Naive thymus-derived CD4-positive, alpha-beta T cell (primary cell): ENCODE measurements around the gene NDUFA8. TPM values are rescaled to one million over a fixed set of nuclear protein-coding genes. Genes with fewer than 3 reads are reported as not detected.

ENCODE experiments used
- ATAC-seq: fragments of 150-1000 bp; cut with Tn5 transposase; 2 replicates; pipeline ENCODE4 v1.10.0; 2021; ENCODE audit warnings: mild to moderate bottlenecking, moderate library complexity
- CTCF ChIA-PET: fragments of 350-600 bp; sonication (Branson Sonifier 250); formaldehyde crosslinking; loops from one replicate; lab custom pipeline; 2021; ENCODE audit warnings: antibody characterized with exemption; lab: Charles Lee
- POLR2A ChIA-PET: fragments of 350-600 bp; sonication (Branson Sonifier 250); formaldehyde crosslinking; loops from one replicate; lab custom pipeline; 2021; ENCODE audit warnings: antibody characterized with exemption, inconsistent platforms; lab: Charles Lee
- DNase-seq, 9 donors: peaks; one replicate each; pipeline versions ENCODE4 v3.0.0 to v3.0.0-alpha.2; 2020 to 2022; ENCODE audit warnings: mixed read lengths in 1 of 9
- H3K27ac ChIP-seq: one replicate; pipeline ENCODE4 v1.7.0; 2013; ENCODE audit warnings: mild to moderate bottlenecking, low read depth, low read length, moderate library complexity
- H3K27me3 ChIP-seq, 2 donors: one replicate each; pipeline ENCODE4 v1.7.0; 2013; ENCODE audit warnings: low read length in 2 of 2, mild to moderate bottlenecking in 2 of 2, moderate library complexity in 2 of 2; ENCODE audit not compliant: control insufficient read depth in 2 of 2, insufficient read depth in 2 of 2
- H3K36me3 ChIP-seq, 3 experiments: 1 replicate in 2 of 3; 2 replicates in 1 of 3; pipeline ENCODE4 v1.7.0; 2013; ENCODE audit warnings: low read length in 3 of 3, mild to moderate bottlenecking in 3 of 3, moderate library complexity in 1 of 3; ENCODE audit not compliant: insufficient read depth in 3 of 3, control insufficient read depth in 2 of 3
- H3K4me1 ChIP-seq, 2 donors: one replicate each; pipeline ENCODE4 v1.7.0; 2013; ENCODE audit warnings: low read length in 2 of 2, mild to moderate bottlenecking in 2 of 2, moderate library complexity in 1 of 2; ENCODE audit not compliant: control insufficient read depth in 2 of 2, insufficient read depth in 2 of 2
- H3K4me3 ChIP-seq: 2 replicates; pipeline ENCODE4 v1.7.0; 2013; ENCODE audit warnings: mild to moderate bottlenecking, low read length
- H3K9me3 ChIP-seq, 3 experiments: 1 replicate in 2 of 3; 2 replicates in 1 of 3; pipeline ENCODE4 v1.7.0; 2013; ENCODE audit warnings: low read length in 3 of 3; ENCODE audit not compliant: control insufficient read depth in 2 of 3
- H3K27ac Mint-ChIP-seq, 9 donors: one replicate each; pipeline ENCODE4 v1.8.0; 2020 to 2022; ENCODE audit warnings: mixed read lengths in 9 of 9, mild to moderate bottlenecking in 8 of 9, moderate library complexity in 5 of 9, inconsistent platforms in 2 of 9
- H3K27me3 Mint-ChIP-seq, 5 donors: one replicate each; pipeline ENCODE4 v1.8.0; 2021 to 2022; ENCODE audit warnings: mixed read lengths in 5 of 5, mild to moderate bottlenecking in 1 of 5
- H3K36me3 Mint-ChIP-seq, 5 donors: one replicate each; pipeline ENCODE4 v1.8.0; 2020 to 2022; ENCODE audit warnings: mixed read lengths in 5 of 5, mild to moderate bottlenecking in 3 of 5, inconsistent platforms in 1 of 5
- H3K4me1 Mint-ChIP-seq, 7 donors: one replicate each; pipeline ENCODE4 v1.8.0; 2020 to 2022; ENCODE audit warnings: mixed read lengths in 7 of 7, mild to moderate bottlenecking in 3 of 7, inconsistent platforms in 1 of 7
- H3K4me3 Mint-ChIP-seq, 10 donors: one replicate each; pipeline ENCODE4 v1.8.0; 2020 to 2022; ENCODE audit warnings: mild to moderate bottlenecking in 10 of 10, mixed read lengths in 10 of 10, moderate library complexity in 6 of 10, inconsistent platforms in 2 of 10
- H3K9me3 Mint-ChIP-seq, 11 donors: one replicate each; pipeline ENCODE4 v1.8.0; 2020 to 2022; ENCODE audit warnings: mixed read lengths in 11 of 11, mild to moderate bottlenecking in 4 of 11, inconsistent platforms in 1 of 11, moderate library complexity in 1 of 11
- intact Hi-C, 2 donors: fragments of 100-400 bp; cut with micrococcal nuclease; formaldehyde crosslinking; loops; one replicate each; pipeline ENCODE4 v1.15.1; 2023
- polyA plus RNA-seq, 2 donors: library from polyadenylated mRNA; unstranded; fragments of 300-500 nt; fragmentation: Illumina TruSeq; gene quantifications; one replicate each; pipeline ENCODE4 v1.2.3, GENCODE V29; 2021
- total RNA-seq, 6 experiments: library from RNA in 5 of 6; stranded (reverse) in 5 of 6; gene quantifications; 1 replicate in 5 of 6; 2 replicates in 1 of 6; pipeline ENCODE4 v1.2.3 and lab custom pipeline; 2021 to 2026

The NDUFA8 gene
- total and polyA plus RNA-seq, 7 experiments from 2014 or later, result 6.7 to 93.6 (median 18.2) TPM

GRCh38 chr9:122202111-122202510 lies 42.5 kb upstream of the NDUFA8 start:
- no peak overlapping the region for H3K4me3 Mint-ChIP-seq
- intact Hi-C loops, result no loop called here
- H3K4me1 Mint-ChIP-seq, result peaks cover 0 to 3% (median 0%) of the 10 kb centered on the region in 7 donors
- Histone ChIP-seq H3K27ac (no peak overlapping the region), H3K9me3 (no peaks in the 10 kb centered on the region), H3K4me3 (no peak overlapping the region), H3K36me3 (no peaks in the 10 kb centered on the region), H3K4me1 (no peaks in the 10 kb centered on the region), H3K27me3 (no peaks in the 10 kb centered on the region)
- no peak overlapping the region for H3K27ac Mint-ChIP-seq
- POLR2A ChIA-PET, result no interaction called here
- DNase-seq (no peak), ATAC-seq (no peak)
- H3K36me3 Mint-ChIP-seq, result no peaks in the 10 kb centered on the region
- peaks cover 0 to 7% (median 4%) of the 10 kb centered on the region in 5 donors for H3K27me3 Mint-ChIP-seq
- no peaks in the 10 kb centered on the region for H3K9me3 Mint-ChIP-seq
- CTCF ChIA-PET, result no interaction called here

GRCh38 chr9:122201641-122202040 lies 42.1 kb upstream of the NDUFA8 start:
- ChIA-PET CTCF (no interaction called here), POLR2A (no interaction called here)
- H3K4me3 Mint-ChIP-seq, result no peak overlapping the region
- no peaks in the 10 kb centered on the region for H3K9me3 Mint-ChIP-seq
- H3K4me1 ChIP-seq, result no peaks in the 10 kb centered on the region
- H3K27ac ChIP-seq, result no peak overlapping the region
- no peaks in the 10 kb centered on the region for H3K27me3 ChIP-seq
- DNase-seq (no peak), ATAC-seq (no peak)
- H3K36me3 Mint-ChIP-seq, result no peaks in the 10 kb centered on the region
- intact Hi-C loops, result no loop called here
- H3K4me3 ChIP-seq, result no peak overlapping the region
- no peaks in the 10 kb centered on the region for H3K36me3 ChIP-seq
- H3K27me3 Mint-ChIP-seq, result peaks cover 0 to 8% (median 0%) of the 10 kb centered on the region in 5 donors
- H3K9me3 ChIP-seq, result no peaks in the 10 kb centered on the region
- H3K27ac Mint-ChIP-seq, result no peak overlapping the region
- peaks cover 0 to 3% (median 0%) of the 10 kb centered on the region in 7 donors for H3K4me1 Mint-ChIP-seq

GRCh38 chr9:122200960-122201595 lies 41.5 kb upstream of the NDUFA8 start:
- peaks cover 0 to 10% (median 0%) of the 10 kb centered on the region in 5 donors for H3K27me3 Mint-ChIP-seq
- CTCF ChIA-PET, result no interaction called here
- POLR2A ChIA-PET, result no interaction called here

GRCh38 chr9:122197882-122198281 lies 38.3 kb upstream of the NDUFA8 start:
- H3K4me3 Mint-ChIP-seq, result no peak overlapping the region
- no peaks in the 10 kb centered on the region for H3K9me3 Mint-ChIP-seq
- intact Hi-C loops, result no loop called here
- no peaks in the 10 kb centered on the region for H3K36me3 Mint-ChIP-seq
- no peaks in the 10 kb centered on the region for H3K27me3 ChIP-seq
- no peaks in the 10 kb centered on the region for H3K4me1 ChIP-seq
- DNase-seq (no peak), ATAC-seq (no peak)
- H3K4me1 Mint-ChIP-seq, result peaks cover 0 to 3% (median 0%) of the 10 kb centered on the region in 7 donors
- POLR2A ChIA-PET, result no interaction called here
- H3K4me3 ChIP-seq, result no peak overlapping the region
- no peaks in the 10 kb centered on the region for H3K36me3 ChIP-seq
- CTCF ChIA-PET, result no interaction called here
- H3K27ac Mint-ChIP-seq, result no peak overlapping the region
- peaks cover 0 to 10% (median 0%) of the 10 kb centered on the region in 5 donors for H3K27me3 Mint-ChIP-seq
- no peak overlapping the region for H3K27ac ChIP-seq
- no peaks in the 10 kb centered on the region for H3K9me3 ChIP-seq

More at GRCh38 chr9:122200960-122201595, 41.5 kb upstream of the NDUFA8 start:
- Histone ChIP-seq H3K9me3 (no peaks in the 10 kb centered on the region), H3K36me3 (no peaks in the 10 kb centered on the region), H3K27ac (no peak overlapping the region), H3K4me3 (no peak overlapping the region), H3K4me1 (no peaks in the 10 kb centered on the region), H3K27me3 (no peaks in the 10 kb centered on the region)
- H3K36me3 Mint-ChIP-seq, result no peaks in the 10 kb centered on the region
- no peak overlapping the region for H3K4me3 Mint-ChIP-seq
- ATAC-seq (no peak), DNase-seq (no peak)
- intact Hi-C loops, result no loop called here
- peaks cover 0 to 3% (median 0%) of the 10 kb centered on the region in 7 donors for H3K4me1 Mint-ChIP-seq
- H3K27ac Mint-ChIP-seq, result no peak overlapping the region
- no peaks in the 10 kb centered on the region for H3K9me3 Mint-ChIP-seq

- Histone ChIP-seq H3K27ac (no peak overlapping the region), H3K36me3 (no peaks in the 10 kb centered on the region), H3K9me3 (no peaks in the 10 kb centered on the region), H3K4me1 (no peaks in the 10 kb centered on the region), H3K4me3 (no peak overlapping the region), H3K27me3 (no peaks in the 10 kb centered on the region)
- Mint-ChIP-seq H3K27ac (no peak overlapping the region), H3K27me3 (peaks cover 0 to 10% (median 0%) of the 10 kb centered on the region in 5 donors), H3K36me3 (no peaks in the 10 kb centered on the region), H3K4me3 (no peak overlapping the region), H3K4me1 (peaks cover 0 to 3% (median 0%) of the 10 kb centered on the region in 7 donors), H3K9me3 (no peaks in the 10 kb centered on the region)
- CTCF ChIA-PET, result no interaction called here
- ATAC-seq, result no peak
- intact Hi-C loops, result no loop called here
- POLR2A ChIA-PET, result no interaction called here
- no peak for DNase-seq
Measured at GRCh38 chr9:122197426-122197825, 37.8 kb upstream of the NDUFA8 start.

- Mint-ChIP-seq H3K27me3 (peaks cover 0 to 10% (median 0%) of the 10 kb centered on the region in 5 donors), H3K4me3 (no peak overlapping the region), H3K4me1 (peaks cover 0 to 3% (median 0%) of the 10 kb centered on the region in 7 donors), H3K9me3 (no peaks in the 10 kb centered on the region), H3K27ac (no peak overlapping the region), H3K36me3 (no peaks in the 10 kb centered on the region)
- H3K4me1 ChIP-seq, result no peaks in the 10 kb centered on the region
- no peak overlapping the region for H3K27ac ChIP-seq
- ChIA-PET POLR2A (no interaction called here), CTCF (no interaction called here)
- no peaks in the 10 kb centered on the region for H3K9me3 ChIP-seq
- intact Hi-C loops, result no loop called here
- no peaks in the 10 kb centered on the region for H3K27me3 ChIP-seq
- H3K4me3 ChIP-seq, result no peak overlapping the region
- no peaks in the 10 kb centered on the region for H3K36me3 ChIP-seq
- no peak for ATAC-seq
- no peak for DNase-seq
Measured at GRCh38 chr9:122195875-122196274, 36.3 kb upstream of the NDUFA8 start.

- Histone ChIP-seq H3K27me3 (no peaks in the 10 kb centered on the region), H3K4me3 (no peak overlapping the region), H3K36me3 (no peaks in the 10 kb centered on the region), H3K4me1 (no peaks in the 10 kb centered on the region), H3K27ac (no peak overlapping the region), H3K9me3 (no peaks in the 10 kb centered on the region)
- intact Hi-C loops, result no loop called here
- CTCF ChIA-PET, result no interaction called here
- H3K36me3 Mint-ChIP-seq, result no peaks in the 10 kb centered on the region
- H3K4me3 Mint-ChIP-seq, result no peak overlapping the region
- H3K4me1 Mint-ChIP-seq, result peaks cover 0 to 2% (median 0%) of the 10 kb centered on the region in 7 donors
- no peak overlapping the region for H3K27ac Mint-ChIP-seq
- POLR2A ChIA-PET, result no interaction called here
- peaks cover 0 to 10% (median 0%) of the 10 kb centered on the region in 5 donors for H3K27me3 Mint-ChIP-seq
- DNase-seq (no peak), ATAC-seq (no peak)
- H3K9me3 Mint-ChIP-seq, result no peaks in the 10 kb centered on the region
Measured at GRCh38 chr9:122193651-122194050, 34.1 kb upstream of the NDUFA8 start.
